GM20000 (cell line): Measurements from ENCODE around the gene KLHDC7B.

Experiments
- DNase-seq: peaks from one replicate; pipeline ENCODE4 v3.0.0; 2012; ENCODE audit warnings: low spot score
- TF ChIP-seq, protein P1 (sequence below): IDR thresholded peaks from 2 replicates; pipeline ENCODE4 v1.5.1; 2012; ENCODE audit warnings: mild to moderate bottlenecking, control low read depth; ENCODE audit errors: extremely low read depth, missing control alignments

The KLHDC7B gene

DNA sequence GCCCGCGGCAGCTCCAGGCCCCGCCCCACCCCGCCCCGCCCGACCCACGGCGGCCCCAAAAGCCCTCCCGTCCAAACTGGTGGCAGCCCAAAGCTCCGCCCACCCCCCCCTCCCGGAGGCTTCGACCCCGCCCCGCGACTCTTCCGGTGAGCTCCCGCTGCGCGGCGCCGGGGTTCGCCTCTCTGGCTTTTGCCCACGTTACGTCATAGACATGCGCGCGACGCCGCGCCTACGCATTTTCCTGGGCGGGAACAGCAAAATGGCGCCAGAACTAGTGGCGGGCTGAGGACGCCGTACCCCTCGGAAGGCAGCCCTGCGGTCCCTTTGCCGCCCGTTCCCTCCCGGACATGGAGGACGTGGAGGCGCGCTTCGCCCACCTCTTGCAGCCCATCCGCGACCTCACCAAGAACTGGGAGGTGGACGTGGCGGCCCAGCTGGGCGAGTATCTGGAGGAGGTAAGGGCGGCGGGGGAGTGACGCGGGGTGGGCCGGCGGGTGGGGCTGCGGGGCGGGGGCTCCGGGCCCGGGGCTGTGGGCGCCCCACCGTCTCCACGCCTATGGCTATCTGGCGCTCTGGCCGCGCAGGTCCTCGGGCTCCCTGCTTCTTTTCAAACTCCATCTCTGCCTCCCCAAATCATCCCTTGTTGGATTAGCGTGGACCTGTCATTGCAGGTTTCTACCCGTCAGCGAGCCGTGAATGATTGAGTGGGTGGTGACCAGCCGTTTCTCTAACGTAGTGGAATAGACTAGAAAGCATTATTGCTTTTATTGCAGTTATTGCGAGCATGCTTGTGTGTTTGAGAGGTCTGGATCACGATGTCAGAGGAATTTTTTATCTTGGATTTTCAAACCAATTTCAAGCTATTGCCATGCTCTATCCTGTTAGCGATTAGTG is 37.5 kb upstream of the KLHDC7B start, which contains the start of gene NCAPH2:
Gene NCAPH2 (plus strand): TSS at position 234 of the 894 bp plus-strand sequence. CDS start 114 bp downstream, at position 348.
- peak; percentile 100 for DNase-seq
- TF ChIP-seq, protein P1, sequence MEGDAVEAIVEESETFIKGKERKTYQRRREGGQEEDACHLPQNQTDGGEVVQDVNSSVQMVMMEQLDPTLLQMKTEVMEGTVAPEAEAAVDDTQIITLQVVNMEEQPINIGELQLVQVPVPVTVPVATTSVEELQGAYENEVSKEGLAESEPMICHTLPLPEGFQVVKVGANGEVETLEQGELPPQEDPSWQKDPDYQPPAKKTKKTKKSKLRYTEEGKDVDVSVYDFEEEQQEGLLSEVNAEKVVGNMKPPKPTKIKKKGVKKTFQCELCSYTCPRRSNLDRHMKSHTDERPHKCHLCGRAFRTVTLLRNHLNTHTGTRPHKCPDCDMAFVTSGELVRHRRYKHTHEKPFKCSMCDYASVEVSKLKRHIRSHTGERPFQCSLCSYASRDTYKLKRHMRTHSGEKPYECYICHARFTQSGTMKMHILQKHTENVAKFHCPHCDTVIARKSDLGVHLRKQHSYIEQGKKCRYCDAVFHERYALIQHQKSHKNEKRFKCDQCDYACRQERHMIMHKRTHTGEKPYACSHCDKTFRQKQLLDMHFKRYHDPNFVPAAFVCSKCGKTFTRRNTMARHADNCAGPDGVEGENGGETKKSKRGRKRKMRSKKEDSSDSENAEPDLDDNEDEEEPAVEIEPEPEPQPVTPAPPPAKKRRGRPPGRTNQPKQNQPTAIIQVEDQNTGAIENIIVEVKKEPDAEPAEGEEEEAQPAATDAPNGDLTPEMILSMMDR = no peak

DNA sequence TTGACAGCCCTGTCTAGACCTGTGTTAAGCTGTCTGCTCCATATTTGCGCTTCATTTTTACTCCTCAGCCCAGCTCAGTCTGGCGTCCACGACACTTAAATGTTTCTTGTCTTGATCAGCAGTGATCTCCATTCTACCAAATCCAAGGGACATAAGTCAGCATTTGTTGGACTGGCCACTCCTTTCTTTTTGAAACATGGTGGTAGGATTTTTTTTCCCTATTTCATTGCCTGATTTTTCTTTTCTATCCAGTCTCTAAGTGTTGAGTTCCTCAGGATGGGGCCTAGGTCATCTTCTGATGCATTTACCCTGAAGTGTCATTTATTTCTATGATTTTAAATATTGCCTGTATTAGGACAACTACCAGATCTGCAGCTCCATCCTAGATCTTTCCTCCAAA is 36.8 kb upstream of the KLHDC7B start:
- DNase-seq = no peak
- TF ChIP-seq, protein P1 = no peak

DNA sequence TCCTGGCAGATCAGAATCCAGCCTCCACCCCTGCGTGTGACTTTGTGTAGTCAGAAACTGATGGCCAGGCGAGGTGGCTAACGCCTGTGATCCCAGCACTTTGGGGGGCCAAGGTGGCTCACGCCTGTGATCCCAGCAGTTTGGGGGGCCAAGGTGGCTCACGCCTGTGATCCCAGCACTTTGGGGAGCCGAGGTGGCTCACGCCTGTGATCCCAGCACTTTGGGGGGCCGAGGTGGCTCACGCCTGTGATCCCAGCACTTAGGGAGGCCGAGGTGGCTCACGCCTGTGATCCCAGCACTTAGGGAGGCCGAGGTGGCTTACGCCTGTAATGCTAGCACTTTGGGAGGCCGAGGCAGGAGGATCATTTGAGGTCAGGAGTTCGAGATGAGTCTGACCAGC is 32.5 kb upstream of the KLHDC7B start:
- no peak for DNase-seq
- TF ChIP-seq, protein P1 = no peak

DNA sequence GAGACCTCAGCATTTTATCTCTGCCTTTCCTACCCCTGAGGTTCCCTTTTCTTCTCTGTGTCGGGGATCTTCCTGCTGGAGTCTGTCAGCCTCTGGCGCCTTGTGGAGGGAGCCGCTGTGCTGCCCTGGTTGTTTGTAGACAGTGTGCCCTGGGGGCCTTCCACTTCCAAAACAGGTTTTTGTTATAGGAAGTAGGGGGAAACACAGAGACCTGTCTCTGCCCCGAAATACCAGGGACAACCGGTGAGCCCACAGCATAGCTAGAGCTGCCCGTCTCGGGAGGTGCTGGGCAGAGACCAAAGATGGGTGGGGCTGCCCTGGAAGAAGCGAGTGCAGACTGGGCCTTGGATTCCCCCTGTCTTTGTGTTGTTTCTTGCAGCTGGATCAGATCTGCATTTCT is 29.6 kb upstream of the KLHDC7B start:
- TF ChIP-seq, protein P1 = no peak
- no peak for DNase-seq

DNA sequence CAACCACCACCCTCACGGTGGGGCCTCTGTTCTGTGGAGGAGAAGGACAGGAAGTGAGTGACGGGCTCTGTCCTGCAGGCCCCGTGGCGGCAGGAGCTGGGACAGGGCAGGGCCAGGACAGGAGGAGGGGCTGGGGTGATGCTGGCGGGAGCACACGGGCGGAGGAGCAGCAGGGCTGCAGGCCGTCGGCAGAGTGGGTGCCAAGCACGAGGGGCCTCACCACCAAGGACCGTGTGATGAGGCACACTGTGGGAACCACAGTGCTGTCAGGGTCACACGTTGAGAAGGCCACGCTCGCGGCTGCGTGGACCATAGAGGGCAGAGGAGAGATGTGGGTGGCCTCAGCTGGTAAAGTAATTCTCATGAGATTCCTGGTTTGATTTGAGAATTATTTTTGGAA is 28.8 kb upstream of the KLHDC7B start:
- DNase-seq = no peak
- TF ChIP-seq, protein P1 = no peak

DNA sequence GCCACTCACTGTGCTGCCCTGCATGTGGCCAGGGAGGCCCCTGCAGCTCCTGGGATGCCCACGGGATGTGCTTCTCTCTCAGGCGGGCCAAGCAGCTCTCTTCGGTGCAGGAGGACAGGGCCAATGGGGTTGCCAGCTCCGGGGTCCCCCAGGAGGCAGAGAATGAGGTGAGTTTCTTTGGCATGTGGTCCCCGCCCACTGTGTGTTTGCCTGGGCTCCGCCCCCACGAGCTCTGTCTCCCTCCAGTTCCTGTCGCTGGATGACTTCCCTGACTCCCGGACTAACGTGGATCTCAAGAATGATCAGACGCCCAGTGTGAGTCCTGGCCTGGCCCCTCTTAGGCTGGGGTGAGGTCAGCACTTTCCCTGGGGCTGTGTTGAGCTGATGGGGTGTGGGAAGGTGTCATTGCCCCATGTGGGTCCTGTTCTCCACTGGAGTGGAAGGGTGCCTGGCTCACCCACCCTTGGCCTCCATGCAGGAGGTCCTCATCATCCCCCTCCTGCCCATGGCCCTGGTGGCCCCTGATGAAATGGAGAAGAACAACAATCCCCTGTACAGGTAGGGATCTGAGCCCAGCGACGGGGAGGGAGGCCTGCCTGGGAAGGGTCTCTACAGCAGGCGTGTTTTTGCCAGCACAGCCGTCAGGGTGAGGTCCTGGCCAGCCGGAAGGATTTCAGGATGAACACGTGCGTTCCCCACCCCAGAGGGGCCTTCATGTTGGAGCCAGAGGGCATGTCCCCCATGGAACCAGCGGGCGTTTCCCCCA is 28.0 kb upstream of the KLHDC7B start:
- TF ChIP-seq, protein P1 = no peak
- DNase-seq = no peak

DNA sequence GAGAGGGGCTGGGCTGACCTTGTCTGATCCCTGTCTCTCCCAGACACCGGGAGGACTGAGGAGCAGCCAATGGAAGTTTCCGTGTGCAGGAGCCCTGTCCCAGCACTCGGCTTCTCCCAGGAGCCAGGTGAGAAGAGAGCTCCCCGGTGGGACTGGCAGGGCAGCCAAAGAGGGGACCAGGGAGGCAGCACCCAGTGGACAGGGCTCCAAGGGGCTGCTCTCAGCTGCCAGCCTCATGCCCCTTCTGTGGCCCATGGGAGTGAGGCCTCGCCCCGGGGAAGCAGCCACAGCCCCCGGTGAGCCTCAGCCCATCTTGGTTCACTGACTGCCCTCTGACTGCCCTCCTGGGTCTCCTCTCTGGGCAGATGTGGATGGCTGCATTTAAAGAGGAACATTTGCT is 27.1 kb upstream of the KLHDC7B start:
- DNase-seq = no peak
- TF ChIP-seq, protein P1 = no peak
